Thoracic aorta (tissue), 2 donors: Measurements from ENCODE around the gene CCDC134. TPM values are rescaled to one million over a fixed set of nuclear protein-coding genes. Genes with fewer than 3 reads are reported as not detected.

ENCODE experiments used
- ATAC-seq: fragments of 150-250 bp; one replicate; pipeline ENCODE4 v1.8.0; 2017; ENCODE audit warnings: low read depth; ENCODE audit not compliant: insufficient number of reproducible peaks, low FRiP score
- DNase-seq: peaks from one replicate; pipeline ENCODE4 v3.0.0-alpha.2; 2020; ENCODE audit warnings: low spot score
- H3K27ac ChIP-seq, 2 donors: fragments of 200-600 bp; sonication (generic); 1 replicate in 1 of 2; 2 replicates in 1 of 2; pipeline ENCODE4 v1.5.1; 2016; ENCODE audit warnings: mild to moderate bottlenecking in 2 of 2, moderate library complexity in 2 of 2
- H3K27me3 ChIP-seq: fragments of 200-600 bp; sonication (generic); replicated peaks from 2 replicates; pipeline ENCODE4 v1.6.0; 2016; ENCODE audit warnings: mild to moderate bottlenecking; ENCODE audit not compliant: insufficient read depth
- H3K36me3 ChIP-seq: fragments of 200-600 bp; sonication (generic); one replicate; pipeline ENCODE4 v1.5.1; 2016
- H3K4me1 ChIP-seq, 2 donors: fragments of 200-600 bp; sonication (generic); 1 replicate in 1 of 2; 2 replicates in 1 of 2; pipeline versions ENCODE4 v1.5.1 to v1.6.0; 2016; ENCODE audit warnings: low read depth in 2 of 2, mild to moderate bottlenecking in 1 of 2; ENCODE audit not compliant: control insufficient read depth in 1 of 2
- H3K4me3 ChIP-seq: fragments of 200-600 bp; sonication (generic); 2 replicates; pipeline ENCODE4 v1.5.1; 2016; ENCODE audit warnings: mild to moderate bottlenecking
- H3K9me3 ChIP-seq: fragments of 200-600 bp; sonication (generic); 2 replicates; pipeline ENCODE4 v1.5.1; 2016
- CTCF ChIP-seq: fragments of 200-600 bp; sonication (generic); IDR thresholded peaks from one replicate; pipeline ENCODE4 v1.5.1; 2019; ENCODE audit warnings: antibody characterized with exemption
- total RNA-seq, 2 donors: library from RNA; depleted of rRNA; stranded (reverse); fragments of >200 nt; gene quantifications; one replicate each; pipeline versions ENCODE4 v1.1.0 to v1.2.3, GENCODE V29; 2016

CCDC134 gene
- total RNA-seq, 2 donors from 2014 or later: 1.6 to 5.3 TPM

- Histone ChIP-seq H3K36me3 (no peaks in the 10 kb centered on the region), H3K4me1 (no peaks in the 10 kb centered on the region), H3K4me3 (no peak overlapping the region), H3K27me3 (no peaks in the 10 kb centered on the region), H3K27ac (no peak overlapping the region), H3K9me3 (no peaks in the 10 kb centered on the region)
- no peak for TF ChIP-seq CTCF
- no peak for ATAC-seq
- no peak for DNase-seq
These were observed 13.4 kb downstream of the CCDC134 start for GRCh38 chr22:41813726-41814410.

GRCh38 chr22:41815716-41816115 is 15.2 kb downstream of the CCDC134 start:
- DNase-seq (no peak), ATAC-seq (no peak)
- no peaks in the 10 kb centered on the region for H3K9me3 ChIP-seq
- TF ChIP-seq CTCF: no peak
- no peaks in the 10 kb centered on the region for H3K36me3 ChIP-seq
- no peak overlapping the region for H3K27ac ChIP-seq
- H3K4me3 ChIP-seq: no peak overlapping the region
- no peaks in the 10 kb centered on the region for H3K4me1 ChIP-seq
- no peaks in the 10 kb centered on the region for H3K27me3 ChIP-seq

- TF ChIP-seq CTCF: no peak
- DNase-seq (no peak), ATAC-seq (no peak)
- no peaks in the 10 kb centered on the region for H3K9me3 ChIP-seq
- no peaks in the 10 kb centered on the region for H3K27me3 ChIP-seq
- H3K36me3 ChIP-seq: no peaks in the 10 kb centered on the region
- no peak overlapping the region for H3K4me3 ChIP-seq
- H3K4me1 ChIP-seq: no peaks in the 10 kb centered on the region
- no peak overlapping the region for H3K27ac ChIP-seq
These were observed 15.8 kb downstream of the CCDC134 start for GRCh38 chr22:41816241-41816640.

- Histone ChIP-seq H3K4me3 (no peak overlapping the region), H3K4me1 (no peaks in the 10 kb centered on the region), H3K27me3 (no peaks in the 10 kb centered on the region), H3K27ac (no peak overlapping the region), H3K36me3 (no peaks in the 10 kb centered on the region), H3K9me3 (no peaks in the 10 kb centered on the region)
- ATAC-seq: no peak
- DNase-seq: no peak
- no peak for TF ChIP-seq CTCF
These were observed 16.4 kb downstream of the CCDC134 start for GRCh38 chr22:41816871-41817270.

DNA sequence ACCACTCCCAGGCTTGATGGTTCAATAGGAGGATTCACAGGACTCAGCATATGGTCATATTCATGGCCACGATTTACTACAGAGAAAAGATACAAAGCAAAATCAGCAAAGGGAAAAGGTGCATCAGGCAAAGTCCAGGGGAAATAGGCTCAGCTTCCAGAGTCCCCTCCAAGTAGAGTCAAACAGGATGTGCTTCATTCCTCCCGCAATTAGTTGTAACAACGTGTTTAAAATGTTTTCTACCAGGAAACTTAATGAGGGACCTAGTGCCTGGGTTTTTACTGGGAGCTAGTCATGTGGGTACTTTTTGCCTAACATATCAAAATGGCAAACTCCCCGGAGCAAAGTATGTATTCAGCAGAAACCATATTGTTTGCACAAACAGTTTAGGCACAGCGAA is 17.5 kb downstream of the CCDC134 start:
- H3K36me3 ChIP-seq: no peaks in the 10 kb centered on the region
- no peaks in the 10 kb centered on the region for H3K9me3 ChIP-seq
- H3K4me3 ChIP-seq: no peak overlapping the region
- H3K27ac ChIP-seq: no peak overlapping the region
- TF ChIP-seq CTCF: no peak
- DNase-seq (no peak), ATAC-seq (no peak)
- H3K4me1 ChIP-seq: no peaks in the 10 kb centered on the region
- H3K27me3 ChIP-seq: no peaks in the 10 kb centered on the region
